ENCODE measurements around the gene DNM3. TPM values are rescaled to one million over a fixed set of nuclear protein-coding genes. Genes with fewer than 3 reads are reported as not detected.

The DNM3 gene
- polyA plus RNA-seq, 1 donor (not counting 4 experiments of a cell fraction or from before 2014, with no cell fraction given) = 2.0 TPM

DNA sequence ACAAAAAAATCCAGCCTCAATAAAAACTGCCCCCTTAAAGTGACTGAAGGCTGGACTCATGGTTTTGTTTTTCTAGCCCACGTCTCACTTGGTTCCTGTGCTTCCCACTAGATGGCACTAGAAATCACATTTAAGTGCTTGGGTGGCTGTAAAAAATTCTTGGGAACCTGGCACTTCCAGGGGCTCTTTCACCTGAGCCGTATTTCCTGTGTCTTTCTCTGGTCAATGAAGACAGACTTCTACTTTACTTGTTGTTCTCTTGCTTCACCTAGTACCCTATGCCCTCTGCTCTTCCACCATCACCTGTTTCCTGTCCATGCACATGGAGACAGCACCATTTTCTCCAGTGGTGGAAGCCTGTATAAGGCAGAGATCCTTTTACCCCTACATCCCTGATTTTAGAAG lies 39.8 kb upstream of the DNM3 start:
- no peak for DNase-seq (ENCODE audit: low read depth, low spot score)
- FAIRE-seq = peak; percentile 17
- Histone ChIP-seq H3K27ac (ENCODE audit: control insufficient read depth, insufficient read depth, low read length) (no peak overlapping the region), H4K20me1 (ENCODE audit: control insufficient read depth, extremely low read depth, insufficient read depth, low read length) (no peaks in the 10 kb centered on the region), H3K9ac (ENCODE audit: control insufficient read depth, extremely low read depth, insufficient read depth, low read length) (no peak overlapping the region), H3K4me1 (ENCODE audit: control insufficient read depth, extremely low read depth, insufficient read depth, low read length) (no peaks in the 10 kb centered on the region), H3K4me3 (ENCODE audit: control insufficient read depth in 2 of 3, extremely low read depth in 1 of 3, insufficient read depth in 2 of 3, low read depth in 1 of 3, low read length in 3 of 3) (no peak overlapping the region), H3K9me3 (ENCODE audit: control insufficient read depth, low read depth, low read length) (no peaks in the 10 kb centered on the region), H2AFZ (ENCODE audit: control insufficient read depth, low read length) (no peak overlapping the region), H3K27me3 (ENCODE audit: control insufficient read depth, extremely low read depth, insufficient read depth, low read length) (no peaks in the 10 kb centered on the region), H3K9me1 (ENCODE audit: control insufficient read depth, extremely low read depth, insufficient read depth, low read length) (no peaks in the 10 kb centered on the region), H3K4me2 (ENCODE audit: control insufficient read depth, extremely low read depth, insufficient read depth, low read depth, low read length) (no peak overlapping the region), H3K36me3 (ENCODE audit: control insufficient read depth in 2 of 2, extremely low read depth in 1 of 2, insufficient read depth in 2 of 2, low read length in 2 of 2) (peaks cover 4 to 5% of the 10 kb centered on the region in 2 experiments), H3K79me2 (ENCODE audit: control insufficient read depth, insufficient read depth, low read length) (no peaks in the 10 kb centered on the region)
- TF ChIP-seq, protein P1, sequence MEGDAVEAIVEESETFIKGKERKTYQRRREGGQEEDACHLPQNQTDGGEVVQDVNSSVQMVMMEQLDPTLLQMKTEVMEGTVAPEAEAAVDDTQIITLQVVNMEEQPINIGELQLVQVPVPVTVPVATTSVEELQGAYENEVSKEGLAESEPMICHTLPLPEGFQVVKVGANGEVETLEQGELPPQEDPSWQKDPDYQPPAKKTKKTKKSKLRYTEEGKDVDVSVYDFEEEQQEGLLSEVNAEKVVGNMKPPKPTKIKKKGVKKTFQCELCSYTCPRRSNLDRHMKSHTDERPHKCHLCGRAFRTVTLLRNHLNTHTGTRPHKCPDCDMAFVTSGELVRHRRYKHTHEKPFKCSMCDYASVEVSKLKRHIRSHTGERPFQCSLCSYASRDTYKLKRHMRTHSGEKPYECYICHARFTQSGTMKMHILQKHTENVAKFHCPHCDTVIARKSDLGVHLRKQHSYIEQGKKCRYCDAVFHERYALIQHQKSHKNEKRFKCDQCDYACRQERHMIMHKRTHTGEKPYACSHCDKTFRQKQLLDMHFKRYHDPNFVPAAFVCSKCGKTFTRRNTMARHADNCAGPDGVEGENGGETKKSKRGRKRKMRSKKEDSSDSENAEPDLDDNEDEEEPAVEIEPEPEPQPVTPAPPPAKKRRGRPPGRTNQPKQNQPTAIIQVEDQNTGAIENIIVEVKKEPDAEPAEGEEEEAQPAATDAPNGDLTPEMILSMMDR (optimal IDR thresholded peaks at IDR 0.05 in 1 of 3, IDR thresholded peaks at IDR 0.05 in 1 of 3, conservative IDR thresholded peaks at IDR 0.05 in 1 of 3; ENCODE audit: extremely low read depth in 1 of 3, insufficient read depth in 2 of 3, low read length in 3 of 3) = peak; percentile 62 to 81 (median 78)
- TF ChIP-seq EZH2 (IDR thresholded peaks at IDR 0.05; ENCODE audit: low read length) = no peak
- dilution Hi-C loops (cut with MboI; ENCODE audit: extremely low pct_ligation_motif_present, low sequenced_read_pairs) = loop anchor here (10.0 kb wide), 1 partner anchor 183 kb away; no protein-coding TSS in a partner anchor

DNA sequence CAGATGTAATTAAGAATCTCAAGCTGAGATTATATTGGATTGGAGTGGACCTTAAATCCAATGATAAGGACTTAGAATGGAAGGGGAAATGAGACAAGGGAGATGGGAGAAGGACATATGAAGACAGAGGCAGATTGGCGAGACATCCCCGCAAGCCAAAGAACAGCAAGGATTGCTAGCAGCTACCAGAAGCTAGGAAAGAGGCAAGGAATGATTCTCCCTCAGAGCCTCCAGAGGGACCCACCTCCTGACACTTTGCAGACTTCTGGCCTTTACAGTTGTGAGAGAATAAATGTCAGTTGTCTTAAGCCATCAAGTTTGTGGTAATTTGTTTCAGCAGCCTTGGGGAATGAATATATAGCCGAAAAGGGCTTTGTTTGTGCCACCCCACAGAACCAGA lies 39.1 kb upstream of the DNM3 start:
- TF ChIP-seq, protein P1 (optimal IDR thresholded peaks at IDR 0.05 in 1 of 3, IDR thresholded peaks at IDR 0.05 in 1 of 3, conservative IDR thresholded peaks at IDR 0.05 in 1 of 3; ENCODE audit: extremely low read depth in 1 of 3, insufficient read depth in 2 of 3, low read length in 3 of 3) = peak in 1 of 3 experiments; percentile 16
- no peak for TF ChIP-seq EZH2 (IDR thresholded peaks at IDR 0.05; ENCODE audit: low read length)
- Histone ChIP-seq H3K36me3 (ENCODE audit: control insufficient read depth in 2 of 2, extremely low read depth in 1 of 2, insufficient read depth in 2 of 2, low read length in 2 of 2) (peaks cover 0 to 1% of the 10 kb centered on the region in 2 experiments), H3K4me1 (ENCODE audit: control insufficient read depth, extremely low read depth, insufficient read depth, low read length) (no peaks in the 10 kb centered on the region), H3K4me2 (ENCODE audit: control insufficient read depth, extremely low read depth, insufficient read depth, low read depth, low read length) (no peak overlapping the region), H3K4me3 (ENCODE audit: control insufficient read depth in 2 of 3, extremely low read depth in 1 of 3, insufficient read depth in 2 of 3, low read depth in 1 of 3, low read length in 3 of 3) (no peak overlapping the region), H4K20me1 (ENCODE audit: control insufficient read depth, extremely low read depth, insufficient read depth, low read length) (no peaks in the 10 kb centered on the region), H3K9ac (ENCODE audit: control insufficient read depth, extremely low read depth, insufficient read depth, low read length) (no peak overlapping the region), H3K9me1 (ENCODE audit: control insufficient read depth, extremely low read depth, insufficient read depth, low read length) (no peaks in the 10 kb centered on the region), H3K27ac (ENCODE audit: control insufficient read depth, insufficient read depth, low read length) (no peak overlapping the region), H3K9me3 (ENCODE audit: control insufficient read depth, low read depth, low read length) (no peaks in the 10 kb centered on the region), H2AFZ (ENCODE audit: control insufficient read depth, low read length) (no peak overlapping the region), H3K79me2 (ENCODE audit: control insufficient read depth, insufficient read depth, low read length) (no peaks in the 10 kb centered on the region), H3K27me3 (ENCODE audit: control insufficient read depth, extremely low read depth, insufficient read depth, low read length) (no peaks in the 10 kb centered on the region)
- no peak for FAIRE-seq
- DNase-seq (ENCODE audit: low read depth, low spot score) = no peak
- dilution Hi-C loops (cut with MboI; ENCODE audit: extremely low pct_ligation_motif_present, low sequenced_read_pairs) = loop anchor here (10.0 kb wide), 1 partner anchor 183 kb away; no protein-coding TSS in a partner anchor
